HCT116 (cell line): Measurements from ENCODE around the gene IFT22. TPM values are rescaled to one million over a fixed set of nuclear protein-coding genes. Genes with fewer than 3 reads are reported as not detected.

Experiments used
- ATAC-seq: fragments of 200-7000 bp; cut with Tn5 transposase; 2 replicates; pipeline ENCODE4 v1.9.1; 2020; ENCODE audit warnings: mild to moderate bottlenecking, moderate library complexity
- BruUV-seq: library from RNA; stranded (reverse); fragments of 400-500 nt; replicated peaks from 2 replicates; lab custom pipeline; 2021; lab: Mats Ljungman, UMichigan
- CTCF ChIA-PET: fragments of 300-600 bp; sonication (Branson Sonifier 250); formaldehyde crosslinking; loops from one replicate; lab custom pipeline; 2021; ENCODE audit warnings: antibody characterized with exemption; lab: Charles Lee
- POLR2A ChIA-PET: fragments of 300-600, 350-600 bp; sonication (Branson Sonifier 250); formaldehyde crosslinking; loops from one replicate; lab custom pipeline; 2021; ENCODE audit warnings: antibody characterized with exemption; lab: Charles Lee
- RAD21 ChIA-PET, 2 experiments: fragments of 300-600 bp; sonication (Branson Sonifier 250); formaldehyde crosslinking; loops; one replicate each; lab custom pipeline; 2023; ENCODE audit warnings: low total read pairs in 2 of 2; ENCODE audit not compliant: uncharacterized antibody in 2 of 2, unreplicated experiment in 2 of 2, low non-redundant PET in 1 of 2; lab: Charles Lee
- DNase-seq: peaks from one replicate; pipeline ENCODE4 v3.0.0-alpha.2; 2010; ENCODE audit warnings: low read depth, low spot score
- H2AFZ ChIP-seq: fragments of 200-600 bp; shearing (Covaris generic), sonication (generic); 2 replicates; pipeline ENCODE4 v1.6.1; 2017; ENCODE audit warnings: low read depth, mixed run types, mixed read lengths, antibody characterized with exemption, low read length; ENCODE audit not compliant: poor library complexity, severe bottlenecking
- H3K27ac ChIP-seq: 2 replicates; pipeline ENCODE4 v1.5.1; 2012; ENCODE audit warnings: low read depth, low read length
- H3K27me3 ChIP-seq: fragments of 200-600 bp; sonication (generic); 2 replicates; pipeline ENCODE4 v1.6.1; 2016; ENCODE audit warnings: mixed run types, low read length, mixed read lengths; ENCODE audit not compliant: insufficient read depth
- H3K36me3 ChIP-seq, 2 experiments: fragments of 200-500 bp in 1 of 2; fragments of 200-600 bp in 1 of 2; sonication (Bioruptor generic) in 1 of 2; sonication (generic) in 1 of 2; 2 replicates each; pipeline versions ENCODE4 v1.5.1 to v1.6.1; 2014 to 2016; ENCODE audit warnings: low read length in 2 of 2, inconsistent platforms in 1 of 2, mixed read lengths in 1 of 2, mixed run types in 1 of 2; ENCODE audit not compliant: insufficient read depth in 2 of 2, control insufficient read depth in 1 of 2
- H3K4me1 ChIP-seq, 2 experiments: fragments of 200-600 bp in 1 of 2; sonication (generic) in 1 of 2; 2 replicates each; pipeline versions ENCODE4 v1.5.1 to v1.6.1; 2012 to 2017; ENCODE audit warnings: low read length in 2 of 2, inconsistent platforms in 1 of 2, mild to moderate bottlenecking in 1 of 2, mixed read lengths in 1 of 2, mixed run types in 1 of 2, moderate library complexity in 1 of 2; ENCODE audit not compliant: insufficient read depth in 2 of 2, control insufficient read depth in 1 of 2
- H3K4me2 ChIP-seq: fragments of 200-600 bp; sonication (generic); 2 replicates; pipeline ENCODE4 v1.6.1; 2017; ENCODE audit warnings: mixed run types, low read length, mixed read lengths
- H3K4me3 ChIP-seq, 2 experiments: fragments of 200-600 bp in 1 of 2; sonication (generic) in 1 of 2; replicated peaks in 1 of 2; 2 replicates each; pipeline ENCODE4 v1.5.1; 2011 to 2016; ENCODE audit warnings: low read length in 2 of 2, control low read depth in 1 of 2, low read depth in 1 of 2, mild to moderate bottlenecking in 1 of 2, mixed read lengths in 1 of 2, mixed run types in 1 of 2
- H3K79me2 ChIP-seq: fragments of 200-600 bp; sonication (generic); 2 replicates; pipeline ENCODE4 v1.6.1; 2017; ENCODE audit warnings: mild to moderate bottlenecking, mixed run types, low read length, moderate library complexity, mixed read lengths; ENCODE audit not compliant: insufficient read depth
- H3K9ac ChIP-seq: fragments of 200-600 bp; sonication (generic); 2 replicates; pipeline ENCODE4 v1.6.1; 2016; ENCODE audit warnings: low read length, mixed read lengths
- H3K9me2 ChIP-seq: fragments of 200-600 bp; sonication (generic), shearing (Covaris generic); 2 replicates; pipeline ENCODE4 v1.6.1; 2017; ENCODE audit warnings: mixed run types, mild to moderate bottlenecking, moderate library complexity; ENCODE audit not compliant: insufficient read depth
- H3K9me3 ChIP-seq, 2 experiments: fragments of 200-500 bp in 1 of 2; fragments of 200-600 bp in 1 of 2; sonication (Bioruptor generic) in 1 of 2; sonication (generic) in 1 of 2; 2 replicates each; pipeline ENCODE4 v1.6.1; 2014 to 2017; ENCODE audit warnings: low read length in 2 of 2, mixed read lengths in 2 of 2, inconsistent platforms in 1 of 2, low read depth in 1 of 2, mild to moderate bottlenecking in 1 of 2, mixed run types in 1 of 2, moderate library complexity in 1 of 2; ENCODE audit not compliant: control insufficient read depth in 1 of 2, insufficient read depth in 1 of 2
- H4K20me1 ChIP-seq: fragments of 200-600 bp; sonication (generic), shearing (Covaris generic); 2 replicates; pipeline ENCODE4 v1.6.1; 2017; ENCODE audit warnings: mixed run types, mild to moderate bottlenecking, moderate library complexity; ENCODE audit not compliant: insufficient read depth
- ATF3 ChIP-seq: IDR thresholded peaks from 2 replicates; pipeline ENCODE4 v1.6.1; 2012
- CBX3 ChIP-seq: IDR thresholded peaks from 2 replicates; pipeline ENCODE4 v1.6.1; 2012; ENCODE audit warnings: low read depth
- CEBPB ChIP-seq: IDR thresholded peaks from 2 replicates; pipeline ENCODE4 v1.6.1; 2012; ENCODE audit warnings: low read depth
- CTCF ChIP-seq, 3 experiments: fragments of 200-600 bp in 1 of 3; sonication (generic) in 1 of 3; IDR thresholded peaks in 2 of 3; conservative IDR thresholded peaks in 1 of 3; 2 replicates each; pipeline ENCODE4 v1.5.1; 2012 to 2017; ENCODE audit warnings: low read depth in 2 of 3, low read length in 2 of 3, antibody characterized with exemption in 1 of 3, borderline replicate concordance in 1 of 3, control low read depth in 1 of 3, mild to moderate bottlenecking in 1 of 3, mixed read lengths in 1 of 3, mixed run types in 1 of 3, moderate library complexity in 1 of 3; ENCODE audit not compliant: insufficient read depth in 1 of 3
- EGR1 ChIP-seq: IDR thresholded peaks from 2 replicates; pipeline ENCODE4 v1.6.1; 2012; ENCODE audit warnings: low read depth
- EZH2 ChIP-seq: fragments of 200-600 bp; sonication (generic); IDR thresholded peaks from 2 replicates; pipeline ENCODE4 v1.6.1; 2017; ENCODE audit warnings: antibody characterized with exemption, mixed run types
- EZH2phosphoT487 ChIP-seq: fragments of 200-600 bp; IDR thresholded peaks from 2 replicates; pipeline ENCODE4 v1.6.1; 2018; ENCODE audit warnings: antibody characterized with exemption, borderline replicate concordance
- JUND ChIP-seq: IDR thresholded peaks from 2 replicates; pipeline ENCODE4 v1.6.1; 2012
- MAX ChIP-seq: IDR thresholded peaks from 2 replicates; pipeline ENCODE4 v1.6.1; 2012
- POLR2A ChIP-seq: IDR thresholded peaks from 2 replicates; pipeline ENCODE4 v1.7.0; 2011; ENCODE audit warnings: borderline replicate concordance; ENCODE audit not compliant: insufficient read depth, insufficient read length; ENCODE audit errors: extremely low read depth
- RAD21 ChIP-seq: IDR thresholded peaks from 2 replicates; pipeline ENCODE4 v1.6.1; 2012; ENCODE audit warnings: low read depth, mild to moderate bottlenecking
- SIN3A ChIP-seq: IDR thresholded peaks from 2 replicates; pipeline ENCODE4 v1.6.1; 2012; ENCODE audit warnings: low read depth
- SP1 ChIP-seq: IDR thresholded peaks from 2 replicates; pipeline ENCODE4 v1.6.1; 2012; ENCODE audit warnings: low read depth
- SRF ChIP-seq: IDR thresholded peaks from 2 replicates; pipeline ENCODE4 v1.6.1; 2012; ENCODE audit warnings: low read depth
- TCF7L2 ChIP-seq: IDR thresholded peaks from 2 replicates; pipeline ENCODE4 v1.7.0; 2011; ENCODE audit warnings: borderline replicate concordance, inconsistent platforms; ENCODE audit not compliant: insufficient read depth, insufficient read length; ENCODE audit errors: extremely low read depth
- YY1 ChIP-seq: IDR thresholded peaks from 2 replicates; pipeline ENCODE4 v1.6.1; 2011; ENCODE audit warnings: low read length, low read depth, moderate library complexity, mild to moderate bottlenecking; ENCODE audit not compliant: insufficient replicate concordance; ENCODE audit errors: extremely low read depth
- ZNF274 ChIP-seq: fragments of 200-500 bp; sonication (Bioruptor generic); IDR thresholded peaks from 2 replicates; pipeline ENCODE4 v1.6.1; 2014; ENCODE audit warnings: mild to moderate bottlenecking, low read depth, low read length, inconsistent platforms
- intact Hi-C: fragments of 100-400 bp; cut with micrococcal nuclease; formaldehyde crosslinking; loops from 2 replicates; pipeline ENCODE4 v1.10.0; 2022
- total RNA-seq: library from RNA; stranded (reverse); gene quantifications from one replicate; pipeline ENCODE4 v1.2.1, GENCODE V29; 2021; ENCODE audit not compliant: unreplicated experiment
- TF ChIP-seq, protein P1 (sequence below): IDR thresholded peaks from 2 replicates; pipeline ENCODE4 v1.6.1; 2012; ENCODE audit warnings: low read depth

IFT22 gene
- total RNA-seq, 1 experiment from 2014 or later = 27.2 TPM

DNA sequence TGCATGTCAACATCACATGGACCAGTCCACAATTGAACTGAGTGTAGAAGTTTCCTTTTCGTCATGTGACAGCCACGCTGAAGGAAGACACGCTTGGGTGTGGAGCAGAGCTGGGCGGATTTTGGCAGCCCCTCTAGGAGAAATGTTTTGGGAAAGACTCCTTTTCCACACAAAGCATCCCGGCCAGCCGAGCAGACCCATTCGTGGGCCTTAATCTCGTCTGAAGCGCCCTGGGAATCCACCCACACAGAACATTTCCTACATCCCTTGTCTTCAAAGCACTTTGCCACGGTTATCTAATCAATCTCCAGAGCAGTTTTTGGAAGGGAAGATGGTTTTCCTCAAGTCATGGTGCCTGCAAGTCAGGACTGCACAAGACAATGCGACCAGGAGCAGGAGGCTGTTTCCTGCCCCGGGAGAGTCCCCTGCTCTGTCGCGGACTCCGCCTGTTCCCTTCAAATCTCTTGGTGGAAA is 8.4 kb upstream of the IFT22 start (continued):
- TF ChIP-seq CTCF (IDR thresholded peaks at IDR 0.05 in 2 of 3, conservative IDR thresholded peaks at IDR 0.05 in 1 of 3; ENCODE audit: borderline replicate concordance in 1 of 3, insufficient read depth in 1 of 3, low read depth in 2 of 3, low read length in 2 of 3) = no peak
- TF ChIP-seq SIN3A = no peak
- no peak for TF ChIP-seq ATF3
- no peak for TF ChIP-seq SRF
- no peak for TF ChIP-seq SP1
- TF ChIP-seq ZNF274 = no peak
- TF ChIP-seq CBX3 = no peak
- TF ChIP-seq RAD21 = no peak
- TF ChIP-seq TCF7L2 = no peak

DNA sequence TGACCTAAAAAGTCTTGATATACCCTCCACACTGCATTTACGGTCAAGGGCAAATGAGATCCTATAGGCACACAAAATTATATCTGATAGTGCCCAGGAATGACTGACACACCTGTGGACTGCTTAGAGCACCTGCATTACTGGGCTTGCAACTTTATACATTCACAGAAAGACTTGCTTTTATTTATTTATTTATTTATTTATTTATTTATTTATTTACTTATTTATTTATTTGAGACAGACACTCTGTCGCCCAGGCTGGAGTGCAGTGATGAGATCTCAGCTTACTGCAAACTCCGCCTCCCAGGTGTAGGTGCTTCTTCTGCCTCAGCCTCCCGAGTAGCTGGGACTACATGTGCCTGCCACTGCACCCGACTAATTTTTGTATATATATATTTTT is 6.5 kb upstream of the IFT22 start:
- H3K4me3 ChIP-seq = no peak overlapping the region
- no peak for DNase-seq
- H3K36me3 ChIP-seq = no peaks in the 10 kb centered on the region
- no peak overlapping the region for H3K27ac ChIP-seq
- H2AFZ ChIP-seq = no peak overlapping the region
- CTCF ChIA-PET = no interaction called here
- ATAC-seq = no peak
- H3K27me3 ChIP-seq = no peaks in the 10 kb centered on the region
- H3K9ac ChIP-seq = no peak overlapping the region
- no peaks in the 10 kb centered on the region for H3K9me2 ChIP-seq
- H4K20me1 ChIP-seq = no peaks in the 10 kb centered on the region
- intact Hi-C loops = no loop called here
- POLR2A ChIA-PET = no interaction called here
- no TSS peak for BruUV-seq
- no peaks in the 10 kb centered on the region for H3K4me1 ChIP-seq
- RAD21 ChIA-PET = no interaction called here
- H3K79me2 ChIP-seq = no peaks in the 10 kb centered on the region
- no peaks in the 10 kb centered on the region for H3K9me3 ChIP-seq
- no peak overlapping the region for H3K4me2 ChIP-seq
- TF ChIP-seq YY1 = no peak
- no peak for TF ChIP-seq SP1
- TF ChIP-seq RAD21 = no peak
- TF ChIP-seq SIN3A = no peak
- no peak for TF ChIP-seq ZNF274
- TF ChIP-seq CTCF (IDR thresholded peaks at IDR 0.05 in 2 of 3, conservative IDR thresholded peaks at IDR 0.05 in 1 of 3; ENCODE audit: borderline replicate concordance in 1 of 3, insufficient read depth in 1 of 3, low read depth in 2 of 3, low read length in 2 of 3) = no peak
- no peak for TF ChIP-seq POLR2A
- TF ChIP-seq CEBPB = no peak
- no peak for TF ChIP-seq TCF7L2
- TF ChIP-seq, protein P1, sequence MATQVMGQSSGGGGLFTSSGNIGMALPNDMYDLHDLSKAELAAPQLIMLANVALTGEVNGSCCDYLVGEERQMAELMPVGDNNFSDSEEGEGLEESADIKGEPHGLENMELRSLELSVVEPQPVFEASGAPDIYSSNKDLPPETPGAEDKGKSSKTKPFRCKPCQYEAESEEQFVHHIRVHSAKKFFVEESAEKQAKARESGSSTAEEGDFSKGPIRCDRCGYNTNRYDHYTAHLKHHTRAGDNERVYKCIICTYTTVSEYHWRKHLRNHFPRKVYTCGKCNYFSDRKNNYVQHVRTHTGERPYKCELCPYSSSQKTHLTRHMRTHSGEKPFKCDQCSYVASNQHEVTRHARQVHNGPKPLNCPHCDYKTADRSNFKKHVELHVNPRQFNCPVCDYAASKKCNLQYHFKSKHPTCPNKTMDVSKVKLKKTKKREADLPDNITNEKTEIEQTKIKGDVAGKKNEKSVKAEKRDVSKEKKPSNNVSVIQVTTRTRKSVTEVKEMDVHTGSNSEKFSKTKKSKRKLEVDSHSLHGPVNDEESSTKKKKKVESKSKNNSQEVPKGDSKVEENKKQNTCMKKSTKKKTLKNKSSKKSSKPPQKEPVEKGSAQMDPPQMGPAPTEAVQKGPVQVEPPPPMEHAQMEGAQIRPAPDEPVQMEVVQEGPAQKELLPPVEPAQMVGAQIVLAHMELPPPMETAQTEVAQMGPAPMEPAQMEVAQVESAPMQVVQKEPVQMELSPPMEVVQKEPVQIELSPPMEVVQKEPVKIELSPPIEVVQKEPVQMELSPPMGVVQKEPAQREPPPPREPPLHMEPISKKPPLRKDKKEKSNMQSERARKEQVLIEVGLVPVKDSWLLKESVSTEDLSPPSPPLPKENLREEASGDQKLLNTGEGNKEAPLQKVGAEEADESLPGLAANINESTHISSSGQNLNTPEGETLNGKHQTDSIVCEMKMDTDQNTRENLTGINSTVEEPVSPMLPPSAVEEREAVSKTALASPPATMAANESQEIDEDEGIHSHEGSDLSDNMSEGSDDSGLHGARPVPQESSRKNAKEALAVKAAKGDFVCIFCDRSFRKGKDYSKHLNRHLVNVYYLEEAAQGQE = no peak
- no peak for TF ChIP-seq MAX
- no peak for TF ChIP-seq EZH2phosphoT487
- no peak for TF ChIP-seq EZH2
- no peak for TF ChIP-seq JUND
- no peak for TF ChIP-seq EGR1
